ENCODE measurements around the gene COG8.

- TF ChIP-seq CTCF (IDR thresholded peaks at IDR 0.05; ENCODE audit: insufficient read depth, low read depth, low read length) (no peak), EZH2 (IDR thresholded peaks at IDR 0.05; ENCODE audit: insufficient read depth, low read length) (no peak)
Measured at GRCh38 chr16:69350536-69351133, 11.3 kb upstream of the COG8 start.

Data from astrocyte (in vitro differentiated cells and primary cell).